SK-N-MC (cell line): ENCODE measurements around the gene CLTCL1.

Experiments
- DNase-seq: peaks from one replicate; pipeline ENCODE4 v3.0.0-alpha.2; 2011; ENCODE audit warnings: low read depth, low spot score
- H3K27ac ChIP-seq: fragments of 200-600 bp; sonication (generic); 2 replicates; pipeline ENCODE4 v1.5.1; 2016; ENCODE audit warnings: mixed run types
- H3K36me3 ChIP-seq: fragments of 200-600 bp; sonication (generic); 2 replicates; pipeline ENCODE4 v1.6.1; 2017; ENCODE audit warnings: antibody characterized with exemption, low read length, mixed read lengths; ENCODE audit not compliant: insufficient read depth
- H3K4me3 ChIP-seq: fragments of 200-600 bp; sonication (generic); 2 replicates; pipeline ENCODE4 v1.5.1; 2016
- H3K9ac ChIP-seq: fragments of 200-600 bp; sonication (generic); 2 replicates; pipeline ENCODE4 v1.8.0; 2017; ENCODE audit warnings: mixed run types, mixed read lengths; ENCODE audit not compliant: insufficient read length
- H3K9me3 ChIP-seq: fragments of 200-600 bp; sonication (generic); 2 replicates; pipeline ENCODE4 v1.6.1; 2017; ENCODE audit warnings: low read depth, mild to moderate bottlenecking, antibody characterized with exemption, low read length, moderate library complexity, mixed read lengths
- EZH2 ChIP-seq: fragments of 200-600 bp; sonication (generic); IDR thresholded peaks from one replicate; pipeline ENCODE4 v1.6.1; 2017; ENCODE audit warnings: antibody characterized with exemption
- FOXP2 ChIP-seq: optimal IDR thresholded peaks from 2 replicates; pipeline ENCODE3; 2011; ENCODE audit warnings: mild to moderate bottlenecking, moderate library complexity; ENCODE audit not compliant: insufficient read depth; ENCODE audit errors: extremely low read length, control extremely low read depth
- POLR2AphosphoS5 ChIP-seq: IDR thresholded peaks from 2 replicates; pipeline ENCODE4 v1.6.1; 2012; ENCODE audit warnings: mild to moderate bottlenecking, low read depth, low read length, borderline replicate concordance

CLTCL1 gene

DNA sequence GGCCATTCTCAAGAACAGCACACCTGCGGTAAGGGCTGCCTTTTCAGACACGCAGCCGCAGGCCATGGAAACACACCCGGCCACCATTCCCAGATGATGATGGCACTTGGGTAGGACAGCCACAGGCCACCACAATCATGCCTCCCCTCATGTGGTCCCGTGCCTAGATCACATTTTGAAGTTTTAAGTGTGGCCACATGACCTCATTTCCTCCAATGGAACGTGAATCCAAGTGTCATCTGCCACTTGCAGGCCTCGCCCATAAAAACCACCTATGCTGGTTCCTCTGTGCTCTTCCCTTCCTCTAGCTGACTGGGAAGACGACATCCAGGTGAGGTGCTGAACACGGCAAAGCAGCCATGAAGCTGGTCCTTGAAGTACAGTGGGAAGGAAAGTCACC, 68.4 kb downstream of the CLTCL1 start:
- H3K9ac ChIP-seq, result no peak overlapping the region
- H3K4me3 ChIP-seq, result no peak overlapping the region
- H3K27ac ChIP-seq, result no peak overlapping the region
- no peak for DNase-seq
- H3K9me3 ChIP-seq, result no peaks in the 10 kb centered on the region
- TF ChIP-seq EZH2 (no peak), FOXP2 (no peak), POLR2AphosphoS5 (no peak)
- no peaks in the 10 kb centered on the region for H3K36me3 ChIP-seq

DNA sequence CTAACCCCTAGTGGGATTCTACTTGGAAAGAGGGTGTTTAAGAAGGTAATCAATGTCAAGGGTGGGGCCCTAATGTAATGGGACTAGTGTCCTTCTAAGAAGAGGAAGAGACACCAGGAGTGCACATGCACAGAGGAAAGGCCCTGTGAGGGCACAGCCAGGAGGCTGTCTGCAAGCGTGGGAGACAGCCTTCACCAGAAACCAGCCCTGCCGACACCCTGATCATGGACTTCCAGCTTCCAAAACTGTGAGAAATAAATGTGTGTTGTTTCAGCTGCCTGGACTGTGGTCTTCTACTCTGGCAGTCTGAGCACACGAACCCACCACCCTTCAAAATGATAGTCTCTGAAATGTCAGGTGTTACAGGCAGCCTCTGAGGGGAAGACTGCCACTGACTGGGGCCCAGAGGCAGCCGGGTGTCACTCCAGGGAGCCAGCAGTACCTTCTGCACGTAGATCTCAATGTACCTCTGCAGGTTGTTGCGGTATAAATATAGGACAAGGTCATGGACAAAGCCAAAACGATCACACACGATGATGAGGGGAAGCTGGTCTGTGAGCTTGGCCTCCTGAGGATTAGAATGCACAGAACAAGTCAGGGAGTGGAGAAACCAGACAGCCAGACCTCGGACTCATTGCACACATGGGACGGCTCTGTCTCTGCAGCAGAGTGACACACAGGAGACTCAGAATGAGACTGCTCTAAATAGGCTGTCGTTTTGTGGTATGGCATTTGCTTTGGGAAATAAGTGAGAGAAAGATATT, 69.1 kb downstream of the CLTCL1 start:
- H3K9ac ChIP-seq, result no peak overlapping the region
- no peak for TF ChIP-seq FOXP2
- TF ChIP-seq POLR2AphosphoS5, result no peak
- no peak for TF ChIP-seq EZH2
- DNase-seq, result no peak
- H3K9me3 ChIP-seq, result no peaks in the 10 kb centered on the region
- H3K27ac ChIP-seq, result no peak overlapping the region
- H3K4me3 ChIP-seq, result no peak overlapping the region
- H3K36me3 ChIP-seq, result no peaks in the 10 kb centered on the region

DNA sequence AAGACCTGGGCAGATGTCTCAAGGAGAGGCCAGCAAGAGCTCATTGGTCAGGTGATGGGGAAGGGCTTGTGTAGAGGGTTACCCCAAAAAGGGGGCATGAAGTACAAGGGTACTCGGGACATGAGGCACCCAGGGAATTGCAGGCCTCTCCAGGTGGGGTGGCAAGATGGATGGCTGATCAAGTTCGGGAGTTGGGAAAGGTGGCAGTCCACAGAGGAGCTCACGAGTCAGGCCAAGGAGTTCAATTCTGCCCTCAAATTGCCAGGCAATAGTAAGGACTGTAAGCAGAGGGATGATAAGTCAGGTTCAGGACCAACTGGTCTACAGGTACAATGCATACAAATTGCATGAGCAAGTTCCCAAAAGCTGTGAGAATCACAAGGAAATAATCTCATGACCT, 70.7 kb downstream of the CLTCL1 start:
- no peak for DNase-seq
- H3K36me3 ChIP-seq, result no peaks in the 10 kb centered on the region
- H3K9me3 ChIP-seq, result no peaks in the 10 kb centered on the region
- H3K9ac ChIP-seq, result no peak overlapping the region
- no peak for TF ChIP-seq POLR2AphosphoS5
- TF ChIP-seq EZH2, result no peak
- TF ChIP-seq FOXP2, result no peak
- H3K27ac ChIP-seq, result no peak overlapping the region
- no peak overlapping the region for H3K4me3 ChIP-seq

DNA sequence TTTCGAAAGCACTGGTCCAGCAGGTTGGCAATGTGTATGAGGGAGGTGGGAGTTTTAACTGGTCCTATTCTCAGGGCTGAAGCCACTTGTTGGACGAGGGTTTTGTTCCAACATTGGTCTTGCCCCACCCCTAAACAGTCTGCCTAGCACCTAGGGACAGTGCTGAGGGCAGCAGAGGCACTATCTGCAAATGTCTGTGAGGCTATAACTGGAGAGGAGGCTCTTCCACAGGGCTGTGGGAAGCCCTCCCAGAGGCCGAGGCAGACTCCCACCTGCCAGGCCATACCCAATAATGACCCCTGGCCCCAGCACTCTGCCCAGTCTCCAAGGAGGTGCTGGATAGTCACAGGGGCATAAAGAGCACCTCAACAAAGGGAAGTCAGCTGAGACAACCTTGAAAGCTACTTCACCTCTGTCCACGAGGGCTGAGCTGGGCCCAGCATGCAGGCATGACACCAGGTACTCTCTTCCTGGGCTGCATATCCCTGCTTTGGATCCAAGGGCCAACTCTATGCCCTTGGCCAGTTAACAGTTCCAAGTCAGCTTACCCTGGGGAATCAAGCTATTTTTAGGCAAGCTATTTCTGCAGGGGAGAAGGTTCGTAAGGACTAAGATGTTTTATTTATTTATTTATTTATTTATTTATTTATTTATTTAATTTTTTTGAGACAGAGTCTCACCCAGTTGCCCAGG, 72.8 kb downstream of the CLTCL1 start:
- no peak for TF ChIP-seq FOXP2
- no peak for TF ChIP-seq EZH2
- TF ChIP-seq POLR2AphosphoS5, result no peak
- DNase-seq, result no peak
- H3K9me3 ChIP-seq, result no peaks in the 10 kb centered on the region
- H3K9ac ChIP-seq, result no peak overlapping the region
- peak overlapping the region; percentile 43; the same call in 1 of the 2 replicates for H3K27ac ChIP-seq
- no peaks in the 10 kb centered on the region for H3K36me3 ChIP-seq
- H3K4me3 ChIP-seq, result no peak overlapping the region

DNA sequence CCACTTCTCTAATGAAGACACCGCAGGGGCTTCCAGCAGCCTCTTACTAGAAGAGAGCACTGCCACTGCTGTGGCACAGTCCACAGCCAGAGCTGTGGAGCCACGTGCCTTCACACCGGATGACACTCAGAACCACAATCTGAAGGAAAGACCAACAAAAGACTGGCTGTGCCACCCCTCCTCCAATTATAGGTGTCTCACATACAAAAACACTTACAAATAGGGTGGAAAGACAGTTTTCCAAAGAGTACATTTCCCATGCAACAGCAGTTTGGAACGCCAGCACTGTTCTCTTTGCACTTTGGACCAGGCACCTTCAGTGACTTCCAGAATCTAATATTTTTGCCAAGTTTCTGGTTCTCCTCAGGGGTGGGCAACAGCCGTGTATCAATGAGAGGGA, 74.9 kb downstream of the CLTCL1 start:
- TF ChIP-seq POLR2AphosphoS5 (no peak), FOXP2 (no peak), EZH2 (no peak)
- DNase-seq, result no peak
- no peak overlapping the region for H3K4me3 ChIP-seq
- no peak overlapping the region for H3K9ac ChIP-seq
- H3K9me3 ChIP-seq, result no peaks in the 10 kb centered on the region
- H3K36me3 ChIP-seq, result no peaks in the 10 kb centered on the region
- H3K27ac ChIP-seq, result no peak overlapping the region

DNA sequence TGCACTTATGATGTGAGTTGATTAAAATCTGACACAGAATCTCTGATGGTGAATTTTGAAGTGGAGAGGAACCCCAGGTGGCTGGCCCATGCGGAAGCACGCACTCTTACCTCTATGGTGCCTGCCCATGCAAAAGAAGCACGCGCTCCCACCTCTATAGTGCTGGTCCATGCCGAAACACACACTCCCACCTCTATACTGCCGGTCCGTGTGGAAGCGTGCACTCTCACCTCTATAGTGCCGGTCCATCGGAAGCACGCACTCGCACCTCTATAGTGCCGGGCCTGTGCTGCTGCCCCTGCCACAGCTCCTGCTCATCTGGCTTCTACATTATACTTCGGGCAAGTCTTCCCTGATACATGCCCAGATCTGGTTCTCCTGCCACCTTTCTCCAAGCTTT, 76.2 kb downstream of the CLTCL1 start:
- Histone ChIP-seq H3K9me3 (no peaks in the 10 kb centered on the region), H3K4me3 (no peak overlapping the region), H3K27ac (no peak overlapping the region), H3K9ac (no peak overlapping the region), H3K36me3 (no peaks in the 10 kb centered on the region)
- no peak for DNase-seq
- TF ChIP-seq EZH2 (no peak), FOXP2 (no peak)

DNA sequence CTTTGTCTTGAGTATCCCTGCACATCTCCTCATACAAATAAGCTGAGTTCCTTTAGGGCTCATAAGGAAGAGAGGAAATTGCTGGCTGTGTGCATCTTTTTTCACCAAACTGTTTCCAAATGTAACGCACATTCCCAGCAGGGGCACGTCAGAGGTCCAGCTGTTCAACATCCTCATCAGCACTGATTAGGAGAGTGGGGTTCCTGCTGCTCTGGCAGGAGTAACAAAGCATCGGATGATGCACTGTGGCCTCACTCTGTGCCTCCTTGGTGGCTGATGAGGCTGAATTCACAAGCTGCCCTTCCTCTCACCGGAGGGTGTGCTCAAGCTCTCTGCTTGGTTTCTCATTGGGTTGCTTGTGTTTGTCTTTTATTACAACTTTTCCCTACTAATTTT, 77.4 kb downstream of the CLTCL1 start:
- no peak for TF ChIP-seq FOXP2
- TF ChIP-seq POLR2AphosphoS5, result no peak
- TF ChIP-seq EZH2, result no peak
- H3K9ac ChIP-seq, result no peak overlapping the region
- H3K36me3 ChIP-seq, result no peaks in the 10 kb centered on the region
- no peak overlapping the region for H3K27ac ChIP-seq
- DNase-seq, result no peak
- H3K9me3 ChIP-seq, result no peaks in the 10 kb centered on the region
- H3K4me3 ChIP-seq, result no peak overlapping the region

DNA sequence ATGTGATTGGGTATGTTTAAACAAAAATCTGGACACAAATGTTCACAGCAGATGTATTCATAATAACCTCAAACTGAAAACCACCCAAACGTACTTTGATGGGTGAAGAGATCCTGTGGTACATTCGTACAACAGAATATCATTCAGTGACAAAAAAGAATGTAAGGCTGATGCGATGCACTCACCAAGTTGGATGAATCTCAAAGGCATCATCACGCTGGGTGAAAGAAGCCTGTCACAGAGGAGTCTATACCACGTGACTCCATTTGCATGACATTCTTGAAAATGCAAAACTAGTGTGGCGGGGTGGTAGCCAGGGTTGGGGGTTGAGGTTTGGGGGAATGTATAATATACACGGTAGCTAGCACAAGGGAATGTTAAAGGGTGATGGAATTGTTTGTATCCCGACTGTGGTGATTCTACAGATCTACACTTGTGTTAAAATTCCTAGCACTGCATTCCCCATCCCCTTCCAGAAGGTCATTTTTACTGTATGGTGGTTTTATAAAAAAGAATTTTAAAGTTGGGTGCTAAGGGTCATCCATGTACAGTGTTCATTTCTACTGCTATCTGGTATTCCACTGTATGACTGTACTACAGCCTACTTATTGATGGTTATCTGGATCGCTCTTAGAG, 78.0 kb downstream of the CLTCL1 start:
- H3K9ac ChIP-seq, result no peak overlapping the region
- H3K4me3 ChIP-seq, result no peak overlapping the region
- no peaks in the 10 kb centered on the region for H3K36me3 ChIP-seq
- no peaks in the 10 kb centered on the region for H3K9me3 ChIP-seq
- no peak overlapping the region for H3K27ac ChIP-seq
- TF ChIP-seq FOXP2 (no peak), EZH2 (no peak), POLR2AphosphoS5 (no peak)
- DNase-seq, result no peak
